ENCODE data around the gene RNF112. TPM values are rescaled to one million over a fixed set of nuclear protein-coding genes. Genes with fewer than 3 reads are reported as not detected.
A peak's percentile ranks its signal among the peaks of the same experiment; 100 is the strongest.

Gene RNF112
- total RNA-seq, 4 donors from 2014 or later = 2.2 to 7.2 (median 3.9) TPM

- in situ Hi-C loops (cut with MboI; ENCODE audit: low pct_ligation_motif_present in 1 of 4, low pct_unique_long_range_greater_than_20kb in 1 of 4, low sequenced_read_pairs in 3 of 4) = no loop called here
- WGBS, 2 donors (ENCODE audit: low coverage in 1 of 2) = 84% methylated on average over 6 of the region's 6 CpGs; no CpG with 5 or more reads in 1 of the 2 donors
- Histone ChIP-seq H3K4me3 (no peak overlapping the region), H3K4me1 (peaks cover 50 to 79% (median 63%) of the 10 kb centered on the region in 4 donors), H3K9me3 (no peaks in the 10 kb centered on the region), H3K36me3 (peaks cover 0 to 18% (median 7%) of the 10 kb centered on the region in 4 donors), H3K27ac (peak overlapping the region; percentile 84 to 95 (median 90)), H3K27me3 (no peaks in the 10 kb centered on the region)
- no peak for DNase-seq
- intact Hi-C loops (cut with DNase I; ENCODE audit: low total_unique reads) = no loop called here
- TF ChIP-seq POLR2AphosphoS5 (IDR thresholded peaks at IDR 0.05) (peak in 1 of 3 donors; percentile 17), CTCF (IDR thresholded peaks at IDR 0.05) (no peak)
Observed at GRCh38 chr17:19383681-19384470, 27.2 kb upstream of the RNF112 start.

GRCh38 chr17:19384723-19385391 lies 26.2 kb upstream of the RNF112 start:
- TF ChIP-seq POLR2A (IDR thresholded peaks at IDR 0.05) = no peak
- peak; percentile 57 to 85 (median 76) for TF ChIP-seq POLR2AphosphoS5 (IDR thresholded peaks at IDR 0.05)
- peak; percentile 84 for DNase-seq
- Histone ChIP-seq H3K4me1 (peaks cover 44 to 76% (median 54%) of the 10 kb centered on the region in 4 donors), H3K36me3 (peaks cover 0 to 15% (median 7%) of the 10 kb centered on the region in 4 donors), H3K27me3 (no peaks in the 10 kb centered on the region), H3K27ac (peak overlapping the region; percentile 84 to 95 (median 90)), H3K4me3 (peak overlapping the region in 1 of 4 donors; percentile 2), H3K9me3 (no peaks in the 10 kb centered on the region)
- 33 to 40% methylated on average over 2 to 16 of the region's 16 CpGs for WGBS, 2 donors (ENCODE audit: low coverage in 1 of 2)
- in situ Hi-C loops (cut with MboI; ENCODE audit: low pct_ligation_motif_present in 1 of 4, low pct_unique_long_range_greater_than_20kb in 1 of 4, low sequenced_read_pairs in 3 of 4) = no loop called here
- intact Hi-C loops (cut with DNase I; ENCODE audit: low total_unique reads) = no loop called here

DNA sequence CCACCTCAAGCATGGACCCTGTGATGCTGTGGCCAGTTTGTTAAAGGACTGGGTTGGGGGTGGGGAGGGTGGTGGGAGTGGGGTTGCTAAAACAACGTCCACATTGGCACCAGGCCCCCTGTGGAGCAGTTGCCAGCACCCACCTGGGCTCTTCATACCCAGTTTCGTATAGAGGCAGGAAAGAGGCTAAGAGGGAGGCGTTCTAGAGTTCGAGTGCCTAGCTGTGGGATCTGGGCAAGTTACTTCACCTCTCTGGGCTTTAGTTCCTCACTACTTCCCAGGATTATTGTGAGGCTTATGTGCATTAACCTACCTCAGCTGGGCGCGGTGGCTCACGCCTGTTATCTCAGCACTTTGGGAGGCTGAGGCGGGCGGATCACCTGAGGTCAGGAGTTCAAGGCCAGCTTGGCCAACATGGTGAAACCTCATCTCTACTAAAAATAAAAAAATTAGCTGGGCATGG lies 25.5 kb upstream of the RNF112 start:
- Histone ChIP-seq H3K27ac (peak overlapping the region; percentile 84 to 95 (median 90)), H3K36me3 (peaks cover 0 to 12% (median 5%) of the 10 kb centered on the region in 4 donors), H3K4me1 (peaks cover 44 to 73% (median 53%) of the 10 kb centered on the region in 4 donors), H3K27me3 (no peaks in the 10 kb centered on the region), H3K4me3 (peak overlapping the region in 2 of 4 donors; percentile 7 to 34), H3K9me3 (no peaks in the 10 kb centered on the region)
- DNase-seq = no peak
- no peak for TF ChIP-seq POLR2A (IDR thresholded peaks at IDR 0.05)
- no peak for TF ChIP-seq CTCF (IDR thresholded peaks at IDR 0.05)
- TF ChIP-seq EP300 (IDR thresholded peaks at IDR 0.05; ENCODE audit: low read depth) = no peak
- no peak for TF ChIP-seq POLR2AphosphoS5 (IDR thresholded peaks at IDR 0.05)
- intact Hi-C loops (cut with DNase I; ENCODE audit: low total_unique reads) (no loop called here), in situ Hi-C loops (cut with MboI; ENCODE audit: low pct_ligation_motif_present in 1 of 4, low pct_unique_long_range_greater_than_20kb in 1 of 4, low sequenced_read_pairs in 3 of 4) (no loop called here)
- WGBS, 2 donors (ENCODE audit: low coverage in 1 of 2) = 57 to 73% methylated on average over 3 to 9 of the region's 9 CpGs

GRCh38 chr17:19386051-19386929 lies 24.7 kb upstream of the RNF112 start:
- Histone ChIP-seq H3K9me3 (no peaks in the 10 kb centered on the region), H3K4me3 (peak overlapping the region in 3 of 4 donors; percentile 4 to 34 (median 13)), H3K27me3 (no peaks in the 10 kb centered on the region), H3K36me3 (peaks cover 0 to 6% (median 2%) of the 10 kb centered on the region in 4 donors), H3K4me1 (peaks cover 44 to 73% (median 53%) of the 10 kb centered on the region in 4 donors), H3K27ac (peak overlapping the region; percentile 84 to 95 (median 90))
- in situ Hi-C loops (cut with MboI; ENCODE audit: low pct_ligation_motif_present in 1 of 4, low pct_unique_long_range_greater_than_20kb in 1 of 4, low sequenced_read_pairs in 3 of 4) = no loop called here
- DNase-seq = peak; percentile 62
- 68 to 100% methylated on average over 1 to 20 of the region's 20 CpGs for WGBS, 2 donors (ENCODE audit: low coverage in 1 of 2)
- TF ChIP-seq POLR2AphosphoS5 (IDR thresholded peaks at IDR 0.05) (peak in 2 of 3 donors; percentile 4 to 22), POLR2A (IDR thresholded peaks at IDR 0.05) (no peak), CTCF (IDR thresholded peaks at IDR 0.05) (no peak)
- intact Hi-C loops (cut with DNase I; ENCODE audit: low total_unique reads) = no loop called here

Data from transverse colon (tissue), 4 donors.